Natural killer cell treated with Interleukin-12 subunit alpha and Interleukin-12 subunit beta and Interleukin-15 and Interleukin-18, amount 100 ng/mL, for 72 hours (primary cell): ENCODE data around the gene TRPM2. TPM values are rescaled to one million over a fixed set of nuclear protein-coding genes. Genes with fewer than 3 reads are reported as not detected.
A peak's percentile ranks its signal among the peaks of the same experiment; 100 is the strongest.

Experiments
- ATAC-seq, 2 donors: fragments of 150-1000 bp; cut with Tn5 transposase in 1 of 2; sonication (Bioruptor Pico), chemical (Tn5 transposase) in 1 of 2; 2 replicates each; pipeline ENCODE4 v1.10.0; 2021
- DNase-seq: peaks from one replicate; pipeline ENCODE4 v3.0.0; 2022; ENCODE audit warnings: low spot score
- H3K27ac Mint-ChIP-seq, 2 donors: 1 replicate in 1 of 2; 2 replicates in 1 of 2; pipeline ENCODE4 v1.8.0; 2022; ENCODE audit warnings: mixed read lengths in 2 of 2, mild to moderate bottlenecking in 1 of 2, moderate library complexity in 1 of 2
- H3K27me3 Mint-ChIP-seq, 2 donors: 1 replicate in 1 of 2; 2 replicates in 1 of 2; pipeline ENCODE4 v1.8.0; 2022; ENCODE audit warnings: mixed read lengths in 2 of 2
- H3K36me3 Mint-ChIP-seq: one replicate; pipeline ENCODE4 v1.8.0; 2022; ENCODE audit warnings: mixed read lengths
- H3K4me1 Mint-ChIP-seq, 2 donors: 1 replicate in 1 of 2; 2 replicates in 1 of 2; pipeline ENCODE4 v1.8.0; 2022; ENCODE audit warnings: low read depth in 2 of 2, mixed read lengths in 2 of 2, mild to moderate bottlenecking in 1 of 2
- H3K4me3 Mint-ChIP-seq: one replicate; pipeline ENCODE4 v1.8.0; 2022; ENCODE audit warnings: mixed read lengths
- H3K9me3 Mint-ChIP-seq: 2 replicates; pipeline ENCODE4 v1.8.0; 2022; ENCODE audit warnings: mixed read lengths
- total RNA-seq, 2 donors: library from RNA; stranded (reverse); gene quantifications; one replicate each; pipeline ENCODE4 v1.2.3, GENCODE V29; 2022

TRPM2 gene
- total RNA-seq, 2 donors from 2014 or later: 14.7 to 15.8 TPM

DNA sequence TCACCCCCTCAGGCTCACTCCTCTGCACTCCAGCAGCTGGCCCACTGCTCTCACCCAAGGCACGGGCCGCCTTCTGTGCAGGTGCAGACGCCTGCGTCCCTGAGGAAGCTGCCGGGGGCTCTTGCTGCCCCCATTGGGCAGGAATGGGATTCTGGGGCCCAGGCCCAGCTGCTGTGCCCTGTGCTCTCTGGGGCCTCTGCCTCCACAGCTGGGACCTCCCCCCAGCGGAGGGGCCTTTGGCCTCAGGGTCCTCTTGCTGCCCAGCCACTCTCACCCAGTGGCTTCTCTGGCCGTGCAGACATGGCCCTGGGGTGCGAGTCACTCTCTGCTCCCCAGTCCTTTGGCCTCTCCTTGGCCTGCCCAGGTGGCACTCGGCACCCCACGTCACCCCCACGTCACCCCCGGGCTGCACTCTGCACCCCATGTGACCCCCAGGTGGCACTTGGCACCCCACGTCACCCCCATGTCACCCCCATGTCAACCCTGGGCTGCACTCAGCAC lies 82.7 kb downstream of the TRPM2 start:
- no peak overlapping the region for H3K27ac Mint-ChIP-seq
- no peak for ATAC-seq
- DNase-seq: no peak

DNA sequence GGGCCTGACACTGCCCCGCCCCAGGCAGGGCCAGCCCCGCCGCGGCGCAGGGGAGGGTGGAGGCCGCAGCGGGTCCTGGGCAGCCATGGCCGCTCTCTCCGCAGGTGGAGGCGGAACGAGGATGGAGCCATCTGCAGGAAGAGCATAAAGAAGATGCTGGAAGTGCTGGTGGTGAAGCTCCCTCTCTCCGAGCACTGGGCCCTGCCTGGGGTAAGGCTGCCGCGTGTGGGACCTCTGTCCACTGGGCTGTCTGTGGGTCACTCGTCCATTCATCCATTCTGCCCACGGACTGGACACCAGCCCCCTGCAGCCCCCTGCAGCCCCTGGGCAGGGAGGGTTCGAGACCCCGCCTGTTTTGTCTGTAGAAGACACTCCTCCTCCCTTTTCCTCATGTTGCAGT lies 83.5 kb downstream of the TRPM2 start:
- peaks cover 2% of the 10 kb centered on the region for H3K36me3 Mint-ChIP-seq
- no peak for ATAC-seq
- no peak overlapping the region for H3K4me3 Mint-ChIP-seq
- H3K4me1 Mint-ChIP-seq: peaks cover 0 to 6% of the 10 kb centered on the region in 2 donors
- no peak overlapping the region for H3K27ac Mint-ChIP-seq
- DNase-seq: no peak
- H3K27me3 Mint-ChIP-seq: no peaks in the 10 kb centered on the region
- H3K9me3 Mint-ChIP-seq: no peaks in the 10 kb centered on the region

More for the DNA sequence above, 82.7 kb downstream of the TRPM2 start:
- no peaks in the 10 kb centered on the region for H3K9me3 Mint-ChIP-seq
- peaks cover 0 to 6% of the 10 kb centered on the region in 2 donors for H3K4me1 Mint-ChIP-seq
- H3K36me3 Mint-ChIP-seq: peaks cover 8% of the 10 kb centered on the region
- H3K27me3 Mint-ChIP-seq: no peaks in the 10 kb centered on the region
- H3K4me3 Mint-ChIP-seq: no peak overlapping the region

DNA sequence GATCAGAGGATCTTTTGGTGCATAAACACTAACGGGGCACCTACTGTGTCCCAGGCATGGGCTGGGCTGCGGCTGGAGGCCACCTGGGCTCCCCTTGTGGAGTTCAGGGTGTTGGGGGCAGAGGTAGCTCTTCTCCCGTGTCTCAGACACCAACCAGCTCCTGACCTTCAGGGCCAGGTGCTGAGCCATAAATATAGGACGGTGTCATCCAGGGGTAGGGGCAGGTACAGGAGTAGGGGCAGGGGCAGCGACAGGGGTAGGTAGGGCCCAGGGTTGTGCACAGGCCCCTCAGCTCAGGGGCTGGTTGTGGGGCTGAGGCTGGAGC lies 83.9 kb downstream of the TRPM2 start:
- Mint-ChIP-seq H3K27me3 (no peaks in the 10 kb centered on the region), H3K36me3 (no peaks in the 10 kb centered on the region), H3K9me3 (no peaks in the 10 kb centered on the region), H3K4me3 (no peak overlapping the region), H3K4me1 (peaks cover 0 to 6% of the 10 kb centered on the region in 2 donors), H3K27ac (no peak overlapping the region)
- no peak for ATAC-seq
- DNase-seq: no peak

DNA sequence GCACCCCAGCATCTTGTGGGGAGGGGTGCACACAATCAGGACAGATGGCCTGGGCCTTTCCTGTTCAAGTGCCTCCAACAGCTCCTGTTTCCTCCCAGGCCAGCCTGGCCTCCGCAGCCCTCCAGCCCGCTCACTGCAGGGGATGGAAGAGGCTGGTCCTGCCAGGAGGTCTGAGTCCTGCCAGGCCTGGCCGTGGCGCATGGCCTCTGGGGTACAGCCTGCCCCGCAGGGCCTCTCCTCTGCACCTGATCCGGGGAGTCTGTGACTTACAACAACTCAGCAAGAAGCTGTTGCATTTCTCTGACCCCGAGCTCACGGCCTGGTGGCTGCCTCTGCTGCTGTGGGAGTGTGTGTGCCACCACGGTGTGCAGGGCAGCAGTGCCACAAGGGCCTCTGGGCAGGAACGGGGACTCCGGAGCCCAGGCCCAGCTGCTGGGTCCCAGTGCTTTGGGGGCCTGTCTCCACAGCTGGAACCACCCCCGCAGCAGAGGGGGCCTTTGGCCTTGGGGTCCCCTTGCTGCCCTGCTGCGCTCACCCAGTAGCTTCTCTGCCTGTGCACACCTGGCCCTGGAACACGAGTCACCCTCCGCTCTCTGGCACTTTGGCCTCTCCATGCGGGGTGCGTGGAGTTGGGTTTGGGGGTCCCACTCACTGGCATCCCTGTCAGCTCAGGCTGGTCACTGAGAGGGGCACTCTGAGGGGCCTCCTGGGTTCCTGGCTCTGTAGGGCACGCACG lies 84.4 kb downstream of the TRPM2 start:
- Mint-ChIP-seq H3K27me3 (no peaks in the 10 kb centered on the region), H3K4me1 (peaks cover 0 to 3% of the 10 kb centered on the region in 2 donors), H3K4me3 (no peak overlapping the region), H3K36me3 (no peaks in the 10 kb centered on the region), H3K9me3 (no peaks in the 10 kb centered on the region), H3K27ac (no peak overlapping the region)
- no peak for DNase-seq
- ATAC-seq: no peak

DNA sequence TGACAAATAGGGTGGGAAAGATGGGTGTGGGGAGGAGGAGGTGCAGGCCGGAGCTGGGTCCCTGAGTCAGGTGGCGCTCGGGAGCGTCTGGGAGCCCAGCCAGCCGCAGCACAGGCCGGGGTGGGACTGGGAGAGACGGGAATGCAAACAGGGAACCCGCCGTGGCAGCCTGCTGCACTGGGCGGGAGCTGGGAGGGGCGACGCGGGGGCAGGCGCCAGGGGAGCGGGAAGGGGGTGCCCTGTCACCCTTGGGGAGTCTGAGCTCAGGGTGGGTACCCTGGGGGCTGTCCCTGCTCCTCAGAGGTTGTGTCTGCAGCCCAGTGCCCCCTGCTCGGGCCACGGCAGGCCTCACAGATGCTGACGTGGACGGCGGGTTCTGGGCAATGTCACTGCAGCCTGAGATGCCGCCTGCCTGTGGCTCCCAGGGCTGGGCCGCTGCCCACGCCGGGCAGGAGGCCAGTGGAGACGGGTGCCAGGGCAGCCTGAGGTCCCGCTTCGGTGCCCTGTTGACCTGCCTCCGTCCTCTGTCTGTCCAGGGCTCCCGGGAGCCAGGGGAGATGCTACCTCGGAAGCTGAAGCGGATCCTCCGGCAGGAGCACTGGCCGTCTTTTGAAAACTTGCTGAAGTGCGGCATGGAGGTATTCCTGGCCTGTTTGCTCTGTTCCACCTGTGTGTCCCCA lies 85.2 kb downstream of the TRPM2 start:
- no peak for ATAC-seq
- H3K27ac Mint-ChIP-seq: no peak overlapping the region

DNA sequence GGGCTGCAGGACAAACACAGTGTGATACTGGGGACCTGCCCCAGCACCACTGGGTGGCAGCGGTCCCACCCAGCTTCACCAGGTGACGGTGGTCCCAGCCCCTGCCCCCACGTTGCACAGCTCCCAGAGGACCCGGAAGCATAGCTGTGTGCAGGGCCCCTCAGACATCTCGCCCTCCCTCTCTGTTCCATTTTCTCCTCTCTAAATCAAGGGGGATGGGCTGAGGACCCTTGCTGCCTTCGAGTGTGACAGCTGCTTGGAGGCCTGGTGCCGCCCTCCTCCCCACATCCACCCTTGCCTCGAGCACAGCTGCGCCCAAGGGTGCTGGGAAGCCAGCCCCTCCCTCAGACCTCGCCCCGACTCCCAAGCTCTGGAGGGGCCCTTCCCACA lies 85.8 kb downstream of the TRPM2 start:
- Mint-ChIP-seq H3K27me3 (no peaks in the 10 kb centered on the region), H3K27ac (no peak overlapping the region), H3K4me1 (peaks cover 0 to 2% of the 10 kb centered on the region in 2 donors), H3K36me3 (no peaks in the 10 kb centered on the region), H3K4me3 (no peak overlapping the region), H3K9me3 (no peaks in the 10 kb centered on the region)
- no peak for ATAC-seq
- no peak for DNase-seq

More for the DNA sequence above, 85.2 kb downstream of the TRPM2 start:
- Mint-ChIP-seq H3K27me3 (no peaks in the 10 kb centered on the region), H3K4me3 (no peak overlapping the region), H3K9me3 (no peaks in the 10 kb centered on the region), H3K36me3 (no peaks in the 10 kb centered on the region), H3K4me1 (peaks cover 0 to 2% of the 10 kb centered on the region in 2 donors)
- DNase-seq: no peak

DNA sequence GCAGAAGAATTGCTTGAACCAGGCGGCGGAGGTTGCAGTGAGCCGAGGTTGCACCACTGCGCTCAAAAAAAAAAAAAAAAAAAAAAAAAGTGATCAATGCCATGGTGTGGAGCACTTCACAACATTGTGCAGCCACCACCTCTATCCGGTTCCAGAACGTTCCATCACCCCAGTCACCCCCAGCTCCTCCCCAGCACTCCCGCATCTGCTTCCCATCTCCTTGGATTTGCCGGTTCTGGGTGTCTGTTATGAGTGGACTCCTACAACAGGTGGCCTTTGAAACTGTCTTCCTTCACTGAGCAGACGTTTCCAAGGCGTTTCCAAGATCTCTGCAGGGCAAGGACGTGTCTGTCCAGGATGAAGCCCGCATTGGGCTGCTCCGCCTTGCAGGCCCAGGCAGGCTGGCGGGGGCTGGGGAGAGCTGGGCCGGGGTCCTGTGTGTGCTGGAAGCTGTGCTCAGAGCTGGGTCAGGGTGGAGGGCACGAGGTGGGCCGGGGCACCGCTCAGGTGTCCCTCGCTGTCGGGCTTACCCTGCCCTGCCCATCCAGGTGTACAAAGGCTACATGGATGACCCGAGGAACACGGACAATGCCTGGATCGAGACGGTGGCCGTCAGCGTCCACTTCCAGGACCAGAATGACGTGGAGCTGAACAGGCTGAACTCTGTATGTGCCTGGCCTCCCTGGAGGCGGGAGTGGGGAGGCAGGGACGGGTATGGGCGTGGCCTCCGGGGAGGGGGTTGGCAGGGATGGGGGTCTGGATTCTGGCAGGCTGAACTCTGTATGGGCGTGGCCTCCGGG lies 87.0 kb downstream of the TRPM2 start:
- H3K4me3 Mint-ChIP-seq: no peak overlapping the region

DNA sequence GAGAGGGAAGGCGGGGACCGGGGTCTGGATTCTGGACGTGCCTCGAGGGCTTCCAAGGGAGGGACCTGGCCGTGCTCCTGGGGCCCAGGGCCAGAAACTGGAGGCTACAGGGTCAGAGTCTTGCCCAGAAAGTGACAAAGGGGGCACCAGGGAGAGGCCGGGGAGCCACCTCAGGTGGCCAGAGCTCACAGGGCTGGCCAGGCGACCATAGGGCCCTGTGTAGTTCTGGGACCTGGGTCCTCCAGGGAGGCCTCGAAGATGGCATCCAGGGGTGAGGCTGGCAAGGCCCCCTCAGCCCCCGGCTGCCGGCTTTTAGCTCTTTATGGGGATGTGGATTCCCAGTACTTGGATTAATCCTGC lies 87.6 kb downstream of the TRPM2 start:
- no peak overlapping the region for H3K4me3 Mint-ChIP-seq
- H3K4me1 Mint-ChIP-seq: peaks cover 0 to 2% of the 10 kb centered on the region in 2 donors
- H3K9me3 Mint-ChIP-seq: no peaks in the 10 kb centered on the region
- ATAC-seq: no peak
- no peaks in the 10 kb centered on the region for H3K36me3 Mint-ChIP-seq
- H3K27ac Mint-ChIP-seq: no peak overlapping the region
- DNase-seq: no peak
- no peaks in the 10 kb centered on the region for H3K27me3 Mint-ChIP-seq

More for the DNA sequence above, 87.0 kb downstream of the TRPM2 start:
- no peaks in the 10 kb centered on the region for H3K9me3 Mint-ChIP-seq
- no peaks in the 10 kb centered on the region for H3K36me3 Mint-ChIP-seq
- no peak overlapping the region for H3K27ac Mint-ChIP-seq
- ATAC-seq (no peak), DNase-seq (no peak)
- H3K4me1 Mint-ChIP-seq: peaks cover 0 to 2% of the 10 kb centered on the region in 2 donors
- no peaks in the 10 kb centered on the region for H3K27me3 Mint-ChIP-seq

DNA sequence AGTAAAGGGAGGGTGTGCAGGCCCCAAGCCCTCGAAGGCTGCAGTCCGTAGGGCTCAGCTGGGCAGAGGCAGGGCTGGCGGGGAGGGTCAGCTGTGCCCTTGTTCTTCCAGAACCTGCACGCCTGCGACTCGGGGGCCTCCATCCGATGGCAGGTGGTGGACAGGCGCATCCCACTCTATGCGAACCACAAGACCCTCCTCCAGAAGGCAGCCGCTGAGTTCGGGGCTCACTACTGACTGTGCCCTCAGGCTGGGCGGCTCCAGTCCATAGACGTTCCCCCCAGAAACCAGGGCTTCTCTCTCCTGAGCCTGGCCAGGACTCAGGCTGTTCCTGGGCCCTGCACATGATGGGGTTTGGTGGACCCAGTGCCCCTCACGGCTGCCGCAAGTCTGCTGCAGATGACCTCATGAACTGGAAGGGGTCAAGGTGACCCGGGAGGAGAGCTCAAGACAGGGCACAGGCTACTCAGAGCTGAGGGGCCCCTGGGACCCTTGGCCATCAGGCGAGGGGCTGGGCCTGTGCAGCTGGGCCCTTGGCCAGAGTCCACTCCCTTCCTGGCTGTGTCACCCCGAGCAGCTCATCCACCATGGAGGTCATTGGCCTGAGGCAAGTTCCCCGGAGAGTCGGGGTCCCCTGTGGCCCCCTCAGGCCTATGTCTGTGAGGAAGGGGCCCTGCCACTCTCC lies 88.3 kb downstream of the TRPM2 start:
- DNase-seq: no peak
- Mint-ChIP-seq H3K4me1 (peaks cover 0 to 2% of the 10 kb centered on the region in 2 donors), H3K4me3 (no peak overlapping the region), H3K36me3 (no peaks in the 10 kb centered on the region), H3K27ac (no peak overlapping the region), H3K27me3 (no peaks in the 10 kb centered on the region), H3K9me3 (no peaks in the 10 kb centered on the region)
- no peak for ATAC-seq

DNA sequence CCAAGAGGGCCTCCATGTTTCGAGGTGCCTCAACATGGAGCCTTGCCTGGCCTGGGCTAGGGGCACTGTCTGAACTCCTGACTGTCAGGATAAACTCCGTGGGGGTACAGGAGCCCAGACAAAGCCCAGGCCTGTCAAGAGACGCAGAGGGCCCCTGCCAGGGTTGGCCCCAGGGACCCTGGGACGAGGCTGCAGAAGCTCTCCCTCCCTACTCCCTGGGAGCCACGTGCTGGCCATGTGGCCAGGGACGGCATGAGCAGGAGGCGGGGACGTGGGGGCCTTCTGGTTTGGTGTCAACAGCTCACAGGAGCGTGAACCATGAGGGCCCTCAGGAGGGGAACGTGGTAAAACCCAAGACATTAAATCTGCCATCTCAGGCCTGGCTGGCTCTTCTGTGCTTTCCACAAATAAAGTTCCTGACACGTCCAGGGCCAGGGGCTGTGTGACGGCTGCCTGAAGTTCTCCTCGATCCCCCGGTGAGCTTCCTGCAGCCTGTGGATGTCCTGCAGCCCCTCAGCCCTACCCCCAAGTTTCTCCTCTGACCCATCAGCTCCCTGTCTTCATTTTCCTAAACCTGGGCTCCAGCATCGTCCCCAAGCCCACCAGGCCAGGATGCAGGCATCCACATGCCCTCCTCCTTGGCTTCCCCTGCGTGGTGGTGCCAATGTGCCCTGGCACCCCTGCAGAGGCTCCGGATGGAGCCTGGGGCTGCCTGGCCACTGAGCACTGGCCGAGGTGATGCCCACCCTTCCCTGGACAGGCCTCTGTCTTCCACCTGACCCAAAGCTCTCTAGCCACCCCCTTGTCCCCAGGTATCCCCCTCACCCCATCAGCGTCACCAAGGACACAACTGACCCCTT lies 89.1 kb downstream of the TRPM2 start:
- Mint-ChIP-seq H3K27ac (no peak overlapping the region), H3K27me3 (peaks cover 5 to 7% of the 10 kb centered on the region in 2 donors), H3K9me3 (no peaks in the 10 kb centered on the region), H3K36me3 (no peaks in the 10 kb centered on the region), H3K4me3 (no peak overlapping the region), H3K4me1 (peaks cover 0 to 2% of the 10 kb centered on the region in 2 donors)
- ATAC-seq (peak in 1 of 2 donors; percentile 25), DNase-seq (no peak)

DNA sequence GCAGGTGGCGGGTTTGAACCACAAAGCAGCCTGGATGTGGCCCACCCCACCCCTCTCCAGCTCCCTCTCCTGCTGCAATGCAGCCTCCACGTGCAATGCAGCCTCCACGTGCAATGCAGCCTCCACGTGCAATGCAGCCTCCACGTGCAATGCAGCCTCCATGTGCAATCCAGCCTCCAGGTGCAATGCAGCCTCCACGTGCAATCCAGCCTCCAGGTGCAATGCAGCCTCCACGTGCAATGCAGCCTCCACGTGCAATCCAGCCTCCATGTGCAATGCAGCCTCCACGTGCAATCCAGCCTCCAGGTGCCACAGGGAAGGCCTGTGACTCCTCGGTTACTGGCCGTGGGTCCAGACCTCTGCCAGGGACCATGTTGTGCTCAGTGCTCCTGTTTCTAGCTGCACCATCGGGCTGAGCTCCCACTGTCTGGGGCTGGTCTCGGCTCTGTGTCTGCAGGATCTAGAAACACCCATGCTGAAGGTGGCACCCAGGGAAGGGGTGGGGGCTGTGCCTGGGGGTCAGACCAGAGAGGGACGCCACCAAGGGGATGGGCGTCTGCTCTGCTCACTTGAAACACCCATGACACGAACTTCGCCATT lies 90.0 kb downstream of the TRPM2 start:
- no peaks in the 10 kb centered on the region for H3K36me3 Mint-ChIP-seq
- no peak for DNase-seq
- H3K27ac Mint-ChIP-seq: no peak overlapping the region
- no peak overlapping the region for H3K4me3 Mint-ChIP-seq
- ATAC-seq: no peak
- peaks cover 5 to 9% of the 10 kb centered on the region in 2 donors for H3K27me3 Mint-ChIP-seq
- no peaks in the 10 kb centered on the region for H3K9me3 Mint-ChIP-seq
- peaks cover 0 to 2% of the 10 kb centered on the region in 2 donors for H3K4me1 Mint-ChIP-seq

DNA sequence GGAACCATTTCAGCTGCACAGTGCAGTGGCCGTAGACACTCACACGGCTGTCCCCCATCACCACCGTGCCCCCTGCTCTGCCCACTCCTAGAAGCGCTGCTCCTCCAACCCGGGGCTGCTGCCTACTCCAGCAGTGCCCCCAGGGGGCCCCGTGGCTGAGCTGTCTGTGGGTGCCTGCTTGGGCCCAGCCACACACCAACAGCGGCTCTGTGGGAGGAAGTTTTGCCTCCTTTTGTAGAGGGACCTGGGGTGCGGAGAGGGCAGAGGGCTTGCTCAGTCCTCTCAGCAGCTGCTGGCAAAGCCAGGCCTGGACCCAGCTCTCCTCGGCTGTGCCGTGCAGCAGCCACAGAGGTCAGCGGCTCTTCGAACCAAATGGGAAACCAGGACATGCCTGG lies 90.5 kb downstream of the TRPM2 start:
- Mint-ChIP-seq H3K4me1 (peaks cover 0 to 2% of the 10 kb centered on the region in 2 donors), H3K9me3 (no peaks in the 10 kb centered on the region), H3K27ac (no peak overlapping the region), H3K4me3 (no peak overlapping the region), H3K36me3 (no peaks in the 10 kb centered on the region), H3K27me3 (peaks cover 6 to 11% of the 10 kb centered on the region in 2 donors)
- peak in 1 of 2 donors; percentile 31 for ATAC-seq
- DNase-seq: no peak
